GM23338 (cell line): Measurements from ENCODE around the gene CENPT. TPM values are rescaled to one million over a fixed set of nuclear protein-coding genes. Genes with fewer than 3 reads are reported as not detected.

Experiments used
- EZH2 ChIP-seq: fragments of 200-600 bp; sonication (generic); IDR thresholded peaks from one replicate; pipeline ENCODE4 v1.8.0; 2017; ENCODE audit warnings: antibody characterized with exemption, mild to moderate bottlenecking, low read depth; ENCODE audit not compliant: unreplicated experiment
- POLR2AphosphoS5 ChIP-seq: IDR thresholded peaks from 2 replicates; pipeline ENCODE4 v1.6.1; 2016; ENCODE audit warnings: antibody characterized with exemption, low read depth
- REST ChIP-seq: IDR thresholded peaks from one replicate; pipeline ENCODE4 v1.6.1; 2018; ENCODE audit warnings: antibody characterized with exemption; ENCODE audit not compliant: unreplicated experiment
- STAT1 ChIP-seq: IDR thresholded peaks from one replicate; pipeline ENCODE4 v1.6.1; 2016; ENCODE audit warnings: antibody characterized with exemption; ENCODE audit not compliant: unreplicated experiment
- ZNF114 ChIP-seq: fragments of 250-450 bp; sonication (Bioruptor Pico); IDR thresholded peaks from 2 replicates; pipeline ENCODE4 v1.5.0; 2020; ENCODE audit warnings: mild to moderate bottlenecking, moderate library complexity
- ZNF331 ChIP-seq: fragments of 250-450 bp; sonication (Bioruptor Pico); IDR thresholded peaks from 2 replicates; pipeline ENCODE4 v1.5.0; 2020; ENCODE audit warnings: low read depth, mild to moderate bottlenecking, moderate library complexity
- polyA plus RNA-seq: library from polyadenylated mRNA; unstranded; fragments of >200 nt; fragmentation: Nextera tagmentation; extraction: Ambion mirVana; gene quantifications from 2 replicates; pipeline ENCODE4 v1.2.1, GENCODE V29; 2016
- small RNA-seq: library from RNA; depleted of rRNA; stranded (forward); fragments of <200 nt; gene quantifications from one replicate; pipeline ENCODE3, GENCODE V24; 2014; ENCODE audit warnings: low replicate concordance
- total RNA-seq: library from RNA; depleted of rRNA; stranded (reverse); fragments of >200 nt; shearing (Covaris generic); gene quantifications from 2 replicates; pipeline ENCODE4 v1.2.3, GENCODE V29; 2014; rRNA removed

CENPT gene
- total and polyA plus RNA-seq, 2 experiments from 2014 or later = 55.4 to 63.8 TPM

- TF ChIP-seq REST (no peak), ZNF114 (no peak), ZNF331 (CRISPR knock-in tag) (no peak), POLR2AphosphoS5 (no peak), STAT1 (no peak), EZH2 (no peak)
Observed at GRCh38 chr16:67779256-67780014, 68.1 kb downstream of the CENPT start (continued).

Small RNA genes lying within 50 kb of the gene (small RNA-seq; reads per million reads assigned to genes)
- not detected for gene AC040162.2
- not detected for gene NRN1L

Other genes starting within 250 kb of the CENPT start
- gene CARMIL2, start 202.5 kb downstream of the CENPT start, total RNA-seq = 14.0 and 17.4 TPM in 2 replicates
- gene CARMIL2, start 202.5 kb downstream of the CENPT start, polyA plus RNA-seq = 17.4 and 23.4 TPM in 2 replicates
- 51.7 and 56.9 TPM in 2 replicates for gene ACD, start 187.4 kb downstream of the CENPT start, total RNA-seq
- gene ACD, start 187.4 kb downstream of the CENPT start, polyA plus RNA-seq = 38.7 and 41.3 TPM in 2 replicates
- 15.1 and 15.7 TPM in 2 replicates for gene PARD6A, start 186.7 kb downstream of the CENPT start, total RNA-seq
- 9.1 and 11.1 TPM in 2 replicates for gene PARD6A, start 186.7 kb downstream of the CENPT start, polyA plus RNA-seq
- gene ENKD1, start 180.9 kb downstream of the CENPT start, total RNA-seq = 10.2 and 11.6 TPM in 2 replicates
- 10.1 and 11.8 TPM in 2 replicates for gene ENKD1, start 180.9 kb downstream of the CENPT start, polyA plus RNA-seq
- 0.87 and 8.2 TPM in 2 replicates for gene C16orf86, start 180.9 kb downstream of the CENPT start, total RNA-seq
- 0.90 and 1.1 TPM in 2 replicates for gene C16orf86, start 180.9 kb downstream of the CENPT start, polyA plus RNA-seq
- gene GFOD2, start 128.4 kb downstream of the CENPT start, total RNA-seq = 27.5 and 34.3 TPM in 2 replicates
- gene GFOD2, start 128.4 kb downstream of the CENPT start, polyA plus RNA-seq = 16.5 and 19.3 TPM in 2 replicates
- 9.0 and 9.2 TPM in 2 replicates for gene RANBP10, start 41.1 kb downstream of the CENPT start, total RNA-seq
- 13.6 and 18.0 TPM in 2 replicates for gene RANBP10, start 41.1 kb downstream of the CENPT start, polyA plus RNA-seq
- 2.4 TPM in 1 of 2 replicates, not detected in the other for gene TSNAXIP1, start 40.8 kb downstream of the CENPT start, total RNA-seq
- gene TSNAXIP1, start 40.8 kb downstream of the CENPT start, polyA plus RNA-seq = 0.97 and 1.4 TPM in 2 replicates
- 102 and 115 TPM in 2 replicates for gene THAP11, start 5.4 kb downstream of the CENPT start, total RNA-seq
- gene THAP11, start 5.4 kb downstream of the CENPT start, polyA plus RNA-seq = 37.3 and 39.5 TPM in 2 replicates
- gene NUTF2, start 760 bp downstream of the CENPT start, total RNA-seq = 158 and 321 TPM in 2 replicates
- gene NUTF2, start 760 bp downstream of the CENPT start, polyA plus RNA-seq = 373 and 391 TPM in 2 replicates
- gene EDC4, start 25.4 kb upstream of the CENPT start, total RNA-seq = 74.2 and 98.5 TPM in 2 replicates
- 34.8 and 39.6 TPM in 2 replicates for gene EDC4, start 25.4 kb upstream of the CENPT start, polyA plus RNA-seq
- gene NRN1L, start 37.2 kb upstream of the CENPT start, total RNA-seq = 13.8 and 14.0 TPM in 2 replicates
- 26.1 and 33.8 TPM in 2 replicates for gene NRN1L, start 37.2 kb upstream of the CENPT start, polyA plus RNA-seq
- gene PSKH1, start 45.6 kb upstream of the CENPT start, total RNA-seq = 22.1 and 23.9 TPM in 2 replicates
- gene PSKH1, start 45.6 kb upstream of the CENPT start, polyA plus RNA-seq = 8.3 and 14.3 TPM in 2 replicates
- gene CTRL, start 84.2 kb upstream of the CENPT start, total RNA-seq = 1.6 and 8.0 TPM in 2 replicates
- 12.8 and 13.0 TPM in 2 replicates for gene CTRL, start 84.2 kb upstream of the CENPT start, polyA plus RNA-seq
- gene PSMB10, start 89.2 kb upstream of the CENPT start, total RNA-seq = 27.5 and 35.0 TPM in 2 replicates
- 114 and 129 TPM in 2 replicates for gene PSMB10, start 89.2 kb upstream of the CENPT start, polyA plus RNA-seq
- 17.6 and 18.9 TPM in 2 replicates for gene LCAT, start 96.4 kb upstream of the CENPT start, total RNA-seq
- 12.4 and 13.7 TPM in 2 replicates for gene LCAT, start 96.4 kb upstream of the CENPT start, polyA plus RNA-seq
- 53.0 and 56.7 TPM in 2 replicates for gene SLC12A4, start 120.9 kb upstream of the CENPT start, total RNA-seq
- 17.6 and 19.9 TPM in 2 replicates for gene SLC12A4, start 120.9 kb upstream of the CENPT start, polyA plus RNA-seq
- gene DPEP3, start 132.8 kb upstream of the CENPT start, total RNA-seq = 7.9 and 18.4 TPM in 2 replicates
- gene DPEP3, start 132.8 kb upstream of the CENPT start, polyA plus RNA-seq = 8.8 and 11.1 TPM in 2 replicates
- gene DPEP2, start 151.8 kb upstream of the CENPT start, total RNA-seq = not detected in 2 replicates
- 0.09 TPM in 1 of 2 replicates, not detected in the other for gene DPEP2, start 151.8 kb upstream of the CENPT start, polyA plus RNA-seq
- not detected in 2 replicates for gene DPEP2NB, start 168.2 kb upstream of the CENPT start, total RNA-seq
- gene DPEP2NB, start 168.2 kb upstream of the CENPT start, polyA plus RNA-seq = 0.19 TPM in 1 of 2 replicates, not detected in the other
- gene DDX28, start 175.5 kb upstream of the CENPT start, total RNA-seq = 18.0 and 23.8 TPM in 2 replicates
- gene DDX28, start 175.5 kb upstream of the CENPT start, polyA plus RNA-seq = 11.9 and 12.2 TPM in 2 replicates
- gene DUS2, start 175.6 kb upstream of the CENPT start, total RNA-seq = 22.4 and 26.4 TPM in 2 replicates
- 12.8 and 13.3 TPM in 2 replicates for gene DUS2, start 175.6 kb upstream of the CENPT start, polyA plus RNA-seq
- 34.5 and 40.9 TPM in 2 replicates for gene NFATC3, start 237.7 kb upstream of the CENPT start, total RNA-seq
- 9.2 and 9.3 TPM in 2 replicates for gene NFATC3, start 237.7 kb upstream of the CENPT start, polyA plus RNA-seq